ENCODE data around the gene NOC4L. TPM values are rescaled to one million over a fixed set of nuclear protein-coding genes. Genes with fewer than 3 reads are reported as not detected.
A peak's percentile ranks its signal among the peaks of the same experiment; 100 is the strongest.

The NOC4L gene
- total and polyA plus RNA-seq, 10 donors, result 8.3 to 38.6 (median 16.4) TPM

GRCh38 chr12:132196038-132196872, 52.0 kb downstream of the NOC4L start:
- Histone ChIP-seq H3K4me1 (peaks cover 0 to under 1% (median 0%) of the 10 kb centered on the region in 6 donors), H3K27ac (no peak overlapping the region), H3K27me3 (replicated peaks in 1 of 7) (peaks cover 0 to 61% (median 0%) of the 10 kb centered on the region in 7 donors), H3K36me3 (no peaks in the 10 kb centered on the region), H3K9me3 (peaks cover 0 to 18% (median 15%) of the 10 kb centered on the region in 8 donors), H3K4me3 (no peak overlapping the region)
- TF ChIP-seq, protein P1, sequence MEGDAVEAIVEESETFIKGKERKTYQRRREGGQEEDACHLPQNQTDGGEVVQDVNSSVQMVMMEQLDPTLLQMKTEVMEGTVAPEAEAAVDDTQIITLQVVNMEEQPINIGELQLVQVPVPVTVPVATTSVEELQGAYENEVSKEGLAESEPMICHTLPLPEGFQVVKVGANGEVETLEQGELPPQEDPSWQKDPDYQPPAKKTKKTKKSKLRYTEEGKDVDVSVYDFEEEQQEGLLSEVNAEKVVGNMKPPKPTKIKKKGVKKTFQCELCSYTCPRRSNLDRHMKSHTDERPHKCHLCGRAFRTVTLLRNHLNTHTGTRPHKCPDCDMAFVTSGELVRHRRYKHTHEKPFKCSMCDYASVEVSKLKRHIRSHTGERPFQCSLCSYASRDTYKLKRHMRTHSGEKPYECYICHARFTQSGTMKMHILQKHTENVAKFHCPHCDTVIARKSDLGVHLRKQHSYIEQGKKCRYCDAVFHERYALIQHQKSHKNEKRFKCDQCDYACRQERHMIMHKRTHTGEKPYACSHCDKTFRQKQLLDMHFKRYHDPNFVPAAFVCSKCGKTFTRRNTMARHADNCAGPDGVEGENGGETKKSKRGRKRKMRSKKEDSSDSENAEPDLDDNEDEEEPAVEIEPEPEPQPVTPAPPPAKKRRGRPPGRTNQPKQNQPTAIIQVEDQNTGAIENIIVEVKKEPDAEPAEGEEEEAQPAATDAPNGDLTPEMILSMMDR (IDR thresholded peaks at IDR 0.05 in 8 of 11, conservative IDR thresholded peaks at IDR 0.05 in 3 of 11), result no peak
- TF ChIP-seq POLR2AphosphoS5 (IDR thresholded peaks at IDR 0.05), result no peak
- no peak for TF ChIP-seq POLR2A (IDR thresholded peaks at IDR 0.05)
- intact Hi-C loops (cut with DNase I; ENCODE audit: low total_unique reads), result no loop called here
- WGBS, 5 donors, result 78 to 86% (median 82%) methylated on average over 28 to 32 of the region's 32 CpGs
- no peak for DNase-seq

- Histone ChIP-seq H3K4me3 (no peak overlapping the region), H3K36me3 (no peaks in the 10 kb centered on the region), H3K4me1 (no peaks in the 10 kb centered on the region), H3K27ac (no peak overlapping the region), H3K27me3 (replicated peaks in 1 of 7) (peaks cover 0 to 61% (median 0%) of the 10 kb centered on the region in 7 donors), H3K9me3 (peaks cover 0 to 18% (median 15%) of the 10 kb centered on the region in 8 donors)
- WGBS, 5 donors, result 82 to 87% (median 84%) methylated on average over 10 to 22 of the region's 22 CpGs
- TF ChIP-seq, protein P1 (IDR thresholded peaks at IDR 0.05 in 8 of 11, conservative IDR thresholded peaks at IDR 0.05 in 3 of 11), result no peak
- intact Hi-C loops (cut with DNase I; ENCODE audit: low total_unique reads), result no loop called here
- DNase-seq, result no peak
Observed at GRCh38 chr12:132196873-132197390, 52.7 kb downstream of the NOC4L start.

DNA sequence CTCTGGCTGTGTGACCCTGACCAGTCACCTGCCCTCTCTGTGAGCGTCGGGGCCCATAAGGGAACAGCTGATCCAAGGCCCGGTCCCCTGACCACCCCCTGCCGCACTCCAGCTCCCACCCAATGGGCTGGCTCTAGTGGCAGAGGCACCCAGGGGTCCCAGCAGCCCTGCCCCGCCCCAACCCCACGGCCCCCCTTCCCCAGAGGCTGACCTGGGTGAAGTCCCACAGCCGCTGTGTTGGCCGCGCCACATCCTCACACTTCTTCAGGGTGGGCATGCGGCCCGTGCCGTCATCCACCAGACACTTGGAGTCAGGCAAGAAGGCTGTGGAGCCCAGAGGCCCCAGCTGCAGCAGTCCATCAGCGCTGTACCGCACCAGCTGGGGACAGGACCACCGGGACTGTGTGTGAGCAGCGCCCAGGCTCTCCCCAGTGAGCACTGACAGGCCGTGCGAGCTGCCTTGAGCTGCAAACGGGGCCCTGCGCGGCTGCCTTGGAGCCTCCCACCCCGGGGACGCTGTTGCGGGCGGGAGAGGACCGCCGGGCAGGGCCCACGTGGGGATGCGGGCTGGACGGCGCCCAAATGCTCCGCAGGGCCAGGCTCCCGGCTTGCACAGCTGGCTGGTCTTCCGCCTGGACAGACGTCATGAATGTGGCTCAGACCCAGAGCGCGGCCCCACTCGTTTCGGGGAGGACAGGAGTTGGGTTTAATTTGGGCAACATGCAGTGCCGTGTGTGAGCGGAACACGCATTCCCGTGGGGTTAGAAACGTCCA, 53.5 kb downstream of the NOC4L start:
- H3K36me3 ChIP-seq, result no peaks in the 10 kb centered on the region
- H3K27ac ChIP-seq, result no peak overlapping the region
- 82 to 91% (median 84%) methylated on average over 19 to 44 of the region's 44 CpGs for WGBS, 5 donors
- no peak overlapping the region for H3K4me3 ChIP-seq
- peaks cover 0 to 18% (median 15%) of the 10 kb centered on the region in 8 donors for H3K9me3 ChIP-seq
- no peak for DNase-seq
- no peaks in the 10 kb centered on the region for H3K4me1 ChIP-seq
- H3K27me3 ChIP-seq (replicated peaks in 1 of 7), result peaks cover 0 to 65% (median 3%) of the 10 kb centered on the region in 7 donors
- TF ChIP-seq POLR2A (IDR thresholded peaks at IDR 0.05) (no peak), POLR2AphosphoS5 (IDR thresholded peaks at IDR 0.05) (peak in 2 of 3 donors; percentile 42 to 54)
- intact Hi-C loops (cut with DNase I; ENCODE audit: low total_unique reads), result no loop called here

DNA sequence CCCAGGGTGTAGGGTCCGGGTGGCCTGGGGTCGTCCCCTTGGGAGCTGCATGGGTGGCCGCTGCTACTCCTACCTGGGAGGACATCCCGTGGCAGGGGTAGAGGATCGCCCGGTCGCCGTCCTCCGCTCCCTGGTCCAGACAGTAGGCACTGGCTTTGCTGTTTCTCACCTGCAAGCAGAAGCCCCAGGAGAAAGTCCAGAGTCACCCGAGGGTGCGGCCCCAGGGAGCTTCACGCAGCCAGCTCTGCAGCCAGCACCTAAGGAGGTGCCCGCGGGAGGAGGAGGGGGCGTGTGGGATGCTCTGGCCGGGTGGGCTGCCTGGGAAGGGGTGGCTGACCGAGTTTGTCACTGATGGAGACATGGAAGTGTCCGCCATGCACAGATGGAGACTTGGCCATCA, 54.8 kb downstream of the NOC4L start:
- peaks cover 0 to 78% (median 13%) of the 10 kb centered on the region in 7 donors for H3K27me3 ChIP-seq (replicated peaks in 1 of 7)
- 66 to 84% (median 83%) methylated on average over 9 to 18 of the region's 18 CpGs for WGBS, 5 donors
- no peak for DNase-seq
- TF ChIP-seq, protein P1 (IDR thresholded peaks at IDR 0.05 in 8 of 11, conservative IDR thresholded peaks at IDR 0.05 in 3 of 11), result no peak
- TF ChIP-seq POLR2AphosphoS5 (IDR thresholded peaks at IDR 0.05) (no peak), POLR2A (IDR thresholded peaks at IDR 0.05) (no peak)
- no peak overlapping the region for H3K4me3 ChIP-seq
- H3K4me1 ChIP-seq, result no peaks in the 10 kb centered on the region
- peaks cover 0 to 7% (median 5%) of the 10 kb centered on the region in 8 donors for H3K9me3 ChIP-seq
- H3K27ac ChIP-seq, result no peak overlapping the region
- intact Hi-C loops (cut with DNase I; ENCODE audit: low total_unique reads), result no loop called here
- H3K36me3 ChIP-seq, result no peaks in the 10 kb centered on the region

Data from spleen (tissue), 11 donors.